Measurements from ENCODE around the gene NFYA. TPM values are rescaled to one million over a fixed set of nuclear protein-coding genes. Genes with fewer than 3 reads are reported as not detected.

Gene NFYA
- total and polyA plus RNA-seq, 2 of the 13 experiments (the other 11 are each of a cell fraction or from before 2014, with no cell fraction given), result 16.0 to 22.9 TPM

DNA sequence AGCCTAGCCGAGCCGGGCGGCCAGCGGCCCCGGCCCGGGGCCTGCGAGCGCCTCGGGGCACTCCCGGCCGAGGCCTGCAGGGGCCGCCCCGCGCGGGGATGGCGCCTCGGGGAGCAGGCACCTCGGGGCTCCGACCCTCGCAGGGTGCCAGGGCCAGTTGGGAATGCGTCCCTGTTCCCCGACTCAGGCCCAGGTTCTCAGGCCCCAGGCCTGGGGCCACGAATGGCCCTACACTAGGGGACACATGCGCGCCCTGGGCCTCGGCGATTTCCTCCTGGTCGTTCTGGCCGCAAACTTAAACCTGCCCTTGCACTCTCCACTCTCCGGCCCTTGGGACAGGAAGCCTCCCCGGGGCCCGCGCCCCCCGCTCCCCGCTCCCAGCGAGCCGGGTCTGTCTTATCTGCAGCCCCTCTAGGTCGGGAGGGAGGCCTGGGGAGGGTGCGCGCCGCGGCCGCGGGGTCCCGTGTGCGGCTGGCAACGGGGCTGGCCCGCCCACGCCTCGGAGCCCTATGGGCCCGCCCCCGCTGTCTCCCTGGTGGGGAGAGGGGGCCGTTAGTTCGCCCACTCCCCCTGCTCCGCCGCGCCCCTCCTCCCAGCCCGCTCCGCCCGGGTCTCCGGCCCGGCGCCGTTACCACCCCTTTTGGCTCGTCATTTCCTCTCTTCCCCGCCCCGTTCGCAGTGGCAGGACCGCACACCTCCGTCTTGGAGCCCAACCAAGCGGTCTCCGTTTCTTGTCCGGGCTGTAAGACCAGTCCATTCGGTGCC is 611 bp downstream of the NFYA start (continued):
- TF ChIP-seq NFE2L2 (IDR thresholded peaks at IDR 0.05; ENCODE audit: low read length) (no peak), ZNF629 (CRISPR knock-in tag; conservative IDR thresholded peaks at IDR 0.05) (no peak), SOX6 (IDR thresholded peaks at IDR 0.05) (no peak), SOX6 (CRISPR knock-in tag; IDR thresholded peaks at IDR 0.05) (peak; percentile 36; the same call in 1 of the 2 replicates), ZSCAN25 (CRISPR knock-in tag; IDR thresholded peaks at IDR 0.05) (no peak; the same call in 1 of the 2 replicates), CREM (IDR thresholded peaks at IDR 0.05) (peak; percentile 77), CREM (CRISPR knock-in tag; IDR thresholded peaks at IDR 0.05) (no peak), NFKBIZ (CRISPR knock-in tag; IDR thresholded peaks at IDR 0.05) (no peak), SOX5 (CRISPR knock-in tag; IDR thresholded peaks at IDR 0.05; ENCODE audit: borderline replicate concordance) (peak; percentile 26), ZBTB7B (CRISPR knock-in tag; IDR thresholded peaks at IDR 0.05) (peak; percentile 60), PLRG1 (conservative IDR thresholded peaks at IDR 0.05) (no peak), ELK4 (CRISPR knock-in tag; IDR thresholded peaks at IDR 0.05; ENCODE audit: borderline replicate concordance) (no peak), AGO1 (IDR thresholded peaks at IDR 0.05; ENCODE audit: low read depth, low read length, poor library complexity, severe bottlenecking) (peak; percentile 31), SIN3B (IDR thresholded peaks at IDR 0.05; ENCODE audit: low read length) (no peak), ZNF776 (CRISPR knock-in tag; IDR thresholded peaks at IDR 0.05) (0 out of 2 replicates have a peak, but pooled peaks have one; percentile 73), DR1 (CRISPR knock-in tag; IDR thresholded peaks at IDR 0.05) (no peak), U2AF2 (IDR thresholded peaks at IDR 0.05; ENCODE audit: low read depth, low read length) (no peak), HNF4G (IDR thresholded peaks at IDR 0.05; ENCODE audit: borderline replicate concordance, low read depth, low read length) (no peak), HNF4G (CRISPR knock-in tag; IDR thresholded peaks at IDR 0.05; ENCODE audit: borderline replicate concordance, low read depth) (no peak), ZNF891 (CRISPR knock-in tag; IDR thresholded peaks at IDR 0.05) (no peak; the same call in 1 of the 2 replicates), RAD21 (CRISPR knock-in tag; IDR thresholded peaks at IDR 0.05) (peak; percentile 82), ZNF121 (CRISPR knock-in tag; IDR thresholded peaks at IDR 0.05) (no peak)
- TF ChIP-seq, protein P1, sequence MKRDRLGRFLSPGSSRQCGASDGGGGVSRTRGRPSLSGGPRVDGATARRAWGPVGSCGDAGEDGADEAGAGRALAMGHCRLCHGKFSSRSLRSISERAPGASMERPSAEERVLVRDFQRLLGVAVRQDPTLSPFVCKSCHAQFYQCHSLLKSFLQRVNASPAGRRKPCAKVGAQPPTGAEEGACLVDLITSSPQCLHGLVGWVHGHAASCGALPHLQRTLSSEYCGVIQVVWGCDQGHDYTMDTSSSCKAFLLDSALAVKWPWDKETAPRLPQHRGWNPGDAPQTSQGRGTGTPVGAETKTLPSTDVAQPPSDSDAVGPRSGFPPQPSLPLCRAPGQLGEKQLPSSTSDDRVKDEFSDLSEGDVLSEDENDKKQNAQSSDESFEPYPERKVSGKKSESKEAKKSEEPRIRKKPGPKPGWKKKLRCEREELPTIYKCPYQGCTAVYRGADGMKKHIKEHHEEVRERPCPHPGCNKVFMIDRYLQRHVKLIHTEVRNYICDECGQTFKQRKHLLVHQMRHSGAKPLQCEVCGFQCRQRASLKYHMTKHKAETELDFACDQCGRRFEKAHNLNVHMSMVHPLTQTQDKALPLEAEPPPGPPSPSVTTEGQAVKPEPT (CRISPR knock-in tag; IDR thresholded peaks at IDR 0.05; ENCODE audit: low read depth), result no peak; the same call in 1 of the 2 replicates
- TF ChIP-seq, protein P2, sequence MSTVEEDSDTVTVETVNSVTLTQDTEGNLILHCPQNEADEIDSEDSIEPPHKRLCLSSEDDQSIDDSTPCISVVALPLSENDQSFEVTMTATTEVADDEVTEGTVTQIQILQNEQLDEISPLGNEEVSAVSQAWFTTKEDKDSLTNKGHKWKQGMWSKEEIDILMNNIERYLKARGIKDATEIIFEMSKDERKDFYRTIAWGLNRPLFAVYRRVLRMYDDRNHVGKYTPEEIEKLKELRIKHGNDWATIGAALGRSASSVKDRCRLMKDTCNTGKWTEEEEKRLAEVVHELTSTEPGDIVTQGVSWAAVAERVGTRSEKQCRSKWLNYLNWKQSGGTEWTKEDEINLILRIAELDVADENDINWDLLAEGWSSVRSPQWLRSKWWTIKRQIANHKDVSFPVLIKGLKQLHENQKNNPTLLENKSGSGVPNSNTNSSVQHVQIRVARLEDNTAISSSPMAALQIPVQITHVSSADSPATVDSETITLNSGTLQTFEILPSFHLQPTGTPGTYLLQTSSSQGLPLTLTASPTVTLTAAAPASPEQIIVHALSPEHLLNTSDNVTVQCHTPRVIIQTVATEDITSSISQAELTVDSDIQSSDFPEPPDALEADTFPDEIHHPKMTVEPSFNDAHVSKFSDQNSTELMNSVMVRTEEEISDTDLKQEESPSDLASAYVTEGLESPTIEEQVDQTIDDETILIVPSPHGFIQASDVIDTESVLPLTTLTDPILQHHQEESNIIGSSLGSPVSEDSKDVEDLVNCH (CRISPR knock-in tag; IDR thresholded peaks at IDR 0.05), result no peak
